ENCODE measurements around the gene PGGT1B. TPM values are rescaled to one million over a fixed set of nuclear protein-coding genes. Genes with fewer than 3 reads are reported as not detected.

The PGGT1B gene
- polyA plus RNA-seq, 1 of the 3 experiments (the other 2 are of a cell fraction), result 0.69 TPM

DNA sequence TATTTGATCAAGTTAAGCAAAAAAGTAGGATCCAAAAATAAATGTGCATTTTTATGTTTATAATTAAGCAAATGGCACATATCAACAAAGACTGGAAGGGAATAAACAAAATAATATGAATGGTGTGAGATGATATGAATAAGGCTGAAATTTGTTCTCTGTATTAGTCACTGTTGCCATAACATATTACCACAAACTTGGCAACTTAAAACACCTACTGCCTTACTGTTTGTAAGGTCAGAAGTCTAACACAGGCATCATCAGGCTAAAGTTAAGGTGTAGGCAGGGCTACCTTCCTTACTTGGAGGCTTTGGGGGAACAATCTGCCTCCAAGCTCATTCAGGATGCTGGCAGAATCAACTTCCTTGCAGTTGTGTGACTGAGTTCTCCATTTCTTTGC is 19.3 kb downstream of the PGGT1B start:
- CTCF ChIA-PET, result interaction anchor here (1.3 to 1.9 kb wide), 2 partner anchors 11 to 145 kb away, joined by 3 to 11 read pairs; no protein-coding TSS in a partner anchor
- Histone ChIP-seq H4K20me1 (ENCODE audit: insufficient read depth) (peaks cover 23% of the 10 kb centered on the region), H2AFZ (ENCODE audit: low read depth) (no peak overlapping the region), H3K4me1 (ENCODE audit: control insufficient read depth in 1 of 2, insufficient read depth in 2 of 2, low read depth in 1 of 2, low read length in 1 of 2) (peaks cover 0 to 3% of the 10 kb centered on the region in 2 experiments; a peak in 1 of 4 replicates), H3K4me3 (ENCODE audit: low read depth in 2 of 2, low read length in 1 of 2) (no peak overlapping the region), H3K9me2 (no peaks in the 10 kb centered on the region), H3K4me2 (no peak overlapping the region), H3K27ac (ENCODE audit: low read depth in 2 of 2, low read length in 1 of 2) (no peak overlapping the region), H3K9ac (no peak overlapping the region), H3F3A (replicated peaks; ENCODE audit: insufficient read depth) (peaks cover 8% of the 10 kb centered on the region), H3K79me2 (ENCODE audit: insufficient read depth) (peaks cover 41% of the 10 kb centered on the region), H3K27me3 (ENCODE audit: insufficient read depth) (no peaks in the 10 kb centered on the region), H3K36me3 (replicated peaks in 1 of 2; ENCODE audit: control insufficient read depth in 1 of 2, insufficient read depth in 2 of 2, low read length in 1 of 2) (peaks cover 14 to 22% of the 10 kb centered on the region in 2 experiments), H3K9me3 (no peaks in the 10 kb centered on the region)
- TF ChIP-seq NRF1 (IDR thresholded peaks at IDR 0.05; ENCODE audit: low read depth, low read length) (no peak), SMC3 (IDR thresholded peaks at IDR 0.05; ENCODE audit: low read depth, low read length) (no peak), POLR2AphosphoS5 (IDR thresholded peaks at IDR 0.05; ENCODE audit: low read depth, low read length) (no peak), REST (IDR thresholded peaks at IDR 0.05; ENCODE audit: low read depth, low read length) (no peak), YY1 (IDR thresholded peaks at IDR 0.05; ENCODE audit: low read depth) (no peak), GATA2 (CRISPR knock-in tag; IDR thresholded peaks at IDR 0.05) (no peak), EZH2phosphoT487 (IDR thresholded peaks at IDR 0.05; ENCODE audit: borderline replicate concordance, low read depth) (no peak), MXI1 (IDR thresholded peaks at IDR 0.05; ENCODE audit: low read depth, low read length) (no peak), FOSL2 (IDR thresholded peaks at IDR 0.05; ENCODE audit: borderline replicate concordance, low read depth) (no peak), ZBTB33 (IDR thresholded peaks at IDR 0.05; ENCODE audit: borderline replicate concordance, low read depth) (no peak), FOXM1 (IDR thresholded peaks at IDR 0.05; ENCODE audit: low read depth) (no peak), SIN3A (IDR thresholded peaks at IDR 0.05; ENCODE audit: borderline replicate concordance, low read depth, low read length) (no peak), JUND (IDR thresholded peaks at IDR 0.05) (no peak), TCF12 (IDR thresholded peaks at IDR 0.05) (no peak), EP300 (IDR thresholded peaks at IDR 0.05; ENCODE audit: borderline replicate concordance in 1 of 2, low read depth in 1 of 2, low read length in 1 of 2) (no peak), FOXJ3 (CRISPR knock-in tag; IDR thresholded peaks at IDR 0.05) (no peak), TEAD4 (IDR thresholded peaks at IDR 0.05; ENCODE audit: borderline replicate concordance, insufficient read depth) (no peak), RXRA (IDR thresholded peaks at IDR 0.05; ENCODE audit: borderline replicate concordance, low read depth) (no peak), RAD21 (IDR thresholded peaks at IDR 0.05; ENCODE audit: low read length) (no peak)
- TF ChIP-seq, protein P1, sequence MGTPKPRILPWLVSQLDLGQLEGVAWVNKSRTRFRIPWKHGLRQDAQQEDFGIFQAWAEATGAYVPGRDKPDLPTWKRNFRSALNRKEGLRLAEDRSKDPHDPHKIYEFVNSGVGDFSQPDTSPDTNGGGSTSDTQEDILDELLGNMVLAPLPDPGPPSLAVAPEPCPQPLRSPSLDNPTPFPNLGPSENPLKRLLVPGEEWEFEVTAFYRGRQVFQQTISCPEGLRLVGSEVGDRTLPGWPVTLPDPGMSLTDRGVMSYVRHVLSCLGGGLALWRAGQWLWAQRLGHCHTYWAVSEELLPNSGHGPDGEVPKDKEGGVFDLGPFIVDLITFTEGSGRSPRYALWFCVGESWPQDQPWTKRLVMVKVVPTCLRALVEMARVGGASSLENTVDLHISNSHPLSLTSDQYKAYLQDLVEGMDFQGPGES (IDR thresholded peaks at IDR 0.05; ENCODE audit: low read depth, low read length), result no peak
- DNase-seq, result no peak
- POLR2A ChIA-PET, result no interaction called here
